Cardiac muscle cell (in vitro differentiated cells and primary cell): ENCODE measurements around the gene RNASE8. TPM values are rescaled to one million over a fixed set of nuclear protein-coding genes. Genes with fewer than 3 reads are reported as not detected.

Experiments used
- DNase-seq, 2 donors: peaks; one replicate each; pipeline versions ENCODE4 v3.0.0 to v3.0.0-alpha.2; 2010 to 2017; ENCODE audit warnings: low read depth in 1 of 2, low spot score in 1 of 2
- H3K27ac ChIP-seq: fragments of 200-600 bp; sonication (generic); 2 replicates; pipeline ENCODE4 v1.5.1; 2016
- H3K27me3 ChIP-seq: fragments of 200-600 bp; sonication (generic); 2 replicates; pipeline ENCODE4 v1.6.0; 2016; ENCODE audit warnings: control low read depth
- H3K36me3 ChIP-seq: fragments of 200-600 bp; sonication (generic); 2 replicates; pipeline ENCODE4 v1.5.1; 2016; ENCODE audit warnings: control low read depth
- H3K4me1 ChIP-seq: fragments of 200-600 bp; sonication (generic); 2 replicates; pipeline ENCODE4 v1.8.1; 2017; ENCODE audit warnings: low read depth, mild to moderate bottlenecking, mixed run types
- H3K4me3 ChIP-seq: fragments of 200-600 bp; sonication (generic); 2 replicates; pipeline ENCODE4 v1.5.1; 2016; ENCODE audit warnings: mild to moderate bottlenecking
- H3K9me3 ChIP-seq: fragments of 200-600 bp; sonication (generic); 2 replicates; pipeline ENCODE4 v1.5.1; 2017; ENCODE audit warnings: low read depth, mild to moderate bottlenecking, control low read depth
- CTCF ChIP-seq: IDR thresholded peaks from 2 replicates; pipeline ENCODE4 v1.5.1; 2012; ENCODE audit warnings: low read depth, mild to moderate bottlenecking, low read length
- polyA plus RNA-seq: library from polyadenylated mRNA; unstranded; fragments of >200 nt; fragmentation: Nextera tagmentation; extraction: Ambion mirVana; gene quantifications from 2 replicates; pipeline ENCODE4 v1.2.1, GENCODE V29; 2016
- total RNA-seq: library from RNA; depleted of rRNA; stranded (reverse); fragments of >200 nt; gene quantifications from 2 replicates; pipeline ENCODE4 v1.2.3, GENCODE V29; 2016

Gene RNASE8
- total and polyA plus RNA-seq, 2 experiments from 2014 or later = not detected

GRCh38 chr14:21073921-21074320 lies 16.3 kb downstream of the RNASE8 start:
- H3K27me3 ChIP-seq = no peaks in the 10 kb centered on the region
- no peak overlapping the region for H3K4me3 ChIP-seq
- H3K36me3 ChIP-seq = peaks cover 26% of the 10 kb centered on the region
- H3K9me3 ChIP-seq = no peaks in the 10 kb centered on the region
- peaks cover 8% of the 10 kb centered on the region for H3K4me1 ChIP-seq
- TF ChIP-seq CTCF = no peak
- no peak for DNase-seq
- no peak overlapping the region for H3K27ac ChIP-seq

GRCh38 chr14:21074398-21075272 lies 17.0 kb downstream of the RNASE8 start:
- peaks cover 26% of the 10 kb centered on the region for H3K36me3 ChIP-seq
- H3K9me3 ChIP-seq = no peaks in the 10 kb centered on the region
- TF ChIP-seq CTCF = no peak
- no peak for DNase-seq
- H3K4me3 ChIP-seq = no peak overlapping the region
- H3K27me3 ChIP-seq = no peaks in the 10 kb centered on the region
- peaks cover 8% of the 10 kb centered on the region for H3K4me1 ChIP-seq
- no peak overlapping the region for H3K27ac ChIP-seq

- H3K36me3 ChIP-seq = peaks cover 32% of the 10 kb centered on the region
- no peak for DNase-seq
- H3K27me3 ChIP-seq = no peaks in the 10 kb centered on the region
These were observed 18.3 kb downstream of the RNASE8 start for GRCh38 chr14:21075719-21076437.

GRCh38 chr14:21077672-21078071 lies 20.1 kb downstream of the RNASE8 start:
- H3K27ac ChIP-seq = no peak overlapping the region
- DNase-seq = no peak
- H3K4me1 ChIP-seq = no peaks in the 10 kb centered on the region
- no peak for TF ChIP-seq CTCF
- H3K27me3 ChIP-seq = no peaks in the 10 kb centered on the region
- H3K4me3 ChIP-seq = no peak overlapping the region
- no peaks in the 10 kb centered on the region for H3K9me3 ChIP-seq
- peaks cover 38% of the 10 kb centered on the region for H3K36me3 ChIP-seq

More at GRCh38 chr14:21075719-21076437, 18.3 kb downstream of the RNASE8 start:
- Histone ChIP-seq H3K27ac (no peak overlapping the region), H3K9me3 (no peaks in the 10 kb centered on the region), H3K4me1 (peaks cover 8% of the 10 kb centered on the region), H3K4me3 (no peak overlapping the region)
- TF ChIP-seq CTCF = no peak

- H3K4me1 ChIP-seq = no peaks in the 10 kb centered on the region
- no peak for TF ChIP-seq CTCF
- no peaks in the 10 kb centered on the region for H3K27me3 ChIP-seq
- peaks cover 42% of the 10 kb centered on the region for H3K36me3 ChIP-seq
- no peak for DNase-seq
- no peak overlapping the region for H3K4me3 ChIP-seq
- no peaks in the 10 kb centered on the region for H3K9me3 ChIP-seq
- H3K27ac ChIP-seq = no peak overlapping the region
These were observed 20.7 kb downstream of the RNASE8 start for GRCh38 chr14:21078287-21078686.
